ENCODE data around the gene FOXN3. TPM values are rescaled to one million over a fixed set of nuclear protein-coding genes. Genes with fewer than 3 reads are reported as not detected.

Gene FOXN3
- total RNA-seq, 1 donor from 2014 or later, result 41.4 TPM

GRCh38 chr14:89425931-89426330 lies 8.9 kb upstream of the FOXN3 start:
- Mint-ChIP-seq H3K27me3 (ENCODE audit: low read depth) (no peaks in the 10 kb centered on the region), H3K4me3 (no peak overlapping the region), H3K27ac (ENCODE audit: unreplicated experiment) (peak overlapping the region; percentile 59), H3K9me3 (no peaks in the 10 kb centered on the region), H3K4me1 (peaks cover 41% of the 10 kb centered on the region), H3K36me3 (ENCODE audit: low read depth) (no peaks in the 10 kb centered on the region)
- DNase-seq (ENCODE audit: low read depth, low spot score), result no peak
- no peak for TF ChIP-seq CTCF (conservative IDR thresholded peaks at IDR 0.05)

- no peak for DNase-seq (ENCODE audit: low read depth, low spot score)
- no peaks in the 10 kb centered on the region for H3K9me3 Mint-ChIP-seq
- H3K36me3 Mint-ChIP-seq (ENCODE audit: low read depth), result no peaks in the 10 kb centered on the region
- H3K4me1 Mint-ChIP-seq, result peaks cover 27% of the 10 kb centered on the region
- no peaks in the 10 kb centered on the region for H3K27me3 Mint-ChIP-seq (ENCODE audit: low read depth)
- H3K4me3 Mint-ChIP-seq, result no peak overlapping the region
- TF ChIP-seq CTCF (conservative IDR thresholded peaks at IDR 0.05), result no peak
- no peak overlapping the region for H3K27ac Mint-ChIP-seq (ENCODE audit: unreplicated experiment)
These were observed 7.2 kb upstream of the FOXN3 start for GRCh38 chr14:89424241-89424640.

GRCh38 chr14:89422952-89423345 lies 5.9 kb upstream of the FOXN3 start:
- DNase-seq (ENCODE audit: low read depth, low spot score), result no peak
- no peak overlapping the region for H3K27ac Mint-ChIP-seq (ENCODE audit: unreplicated experiment)
- no peak for TF ChIP-seq CTCF (conservative IDR thresholded peaks at IDR 0.05)
- H3K4me1 Mint-ChIP-seq, result peaks cover 19% of the 10 kb centered on the region
- H3K4me3 Mint-ChIP-seq, result no peak overlapping the region
- H3K27me3 Mint-ChIP-seq (ENCODE audit: low read depth), result peaks cover 2% of the 10 kb centered on the region
- H3K36me3 Mint-ChIP-seq (ENCODE audit: low read depth), result no peaks in the 10 kb centered on the region
- no peaks in the 10 kb centered on the region for H3K9me3 Mint-ChIP-seq

GRCh38 chr14:89422181-89422951 lies 5.3 kb upstream of the FOXN3 start:
- H3K4me1 Mint-ChIP-seq, result peaks cover 20% of the 10 kb centered on the region
- DNase-seq (ENCODE audit: low read depth, low spot score), result no peak
- H3K27me3 Mint-ChIP-seq (ENCODE audit: low read depth), result peaks cover 4% of the 10 kb centered on the region
- no peaks in the 10 kb centered on the region for H3K9me3 Mint-ChIP-seq
- no peak for TF ChIP-seq CTCF (conservative IDR thresholded peaks at IDR 0.05)
- H3K36me3 Mint-ChIP-seq (ENCODE audit: low read depth), result no peaks in the 10 kb centered on the region
- no peak overlapping the region for H3K27ac Mint-ChIP-seq (ENCODE audit: unreplicated experiment)
- no peak overlapping the region for H3K4me3 Mint-ChIP-seq

- peaks cover 24% of the 10 kb centered on the region for H3K4me1 Mint-ChIP-seq
These were observed 3.5 kb upstream of the FOXN3 start for GRCh38 chr14:89420502-89420901.

More at GRCh38 chr14:89420502-89420901, 3.5 kb upstream of the FOXN3 start:
- no peak overlapping the region for H3K27ac Mint-ChIP-seq (ENCODE audit: unreplicated experiment)
- no peak for TF ChIP-seq CTCF (conservative IDR thresholded peaks at IDR 0.05)
- peaks cover 4% of the 10 kb centered on the region for H3K27me3 Mint-ChIP-seq (ENCODE audit: low read depth)
- H3K36me3 Mint-ChIP-seq (ENCODE audit: low read depth), result no peaks in the 10 kb centered on the region
- DNase-seq (ENCODE audit: low read depth, low spot score), result no peak
- peak overlapping the region; percentile 83 for H3K4me3 Mint-ChIP-seq
- H3K9me3 Mint-ChIP-seq, result no peaks in the 10 kb centered on the region

All from neural crest cell (in vitro differentiated cells).